Measurements from ENCODE around the gene LSR. TPM values are rescaled to one million over a fixed set of nuclear protein-coding genes. Genes with fewer than 3 reads are reported as not detected.

The LSR gene
- total RNA-seq, 1 experiment from 2014 or later = 64.7 TPM

GRCh38 chr19:35257113-35257461 lies 8.3 kb downstream of the LSR start:
- TF ChIP-seq SIN3A (IDR thresholded peaks at IDR 0.05; ENCODE audit: borderline replicate concordance, insufficient read depth, low read depth, low read length) = no peak
- TF ChIP-seq TCF7L2 (IDR thresholded peaks at IDR 0.05; ENCODE audit: low read depth, low read length) = no peak
- ChIA-PET CTCF (no interaction called here), POLR2A (no interaction called here)
- BruUV-seq (replicated peaks) = no TSS peak
- no peak overlapping the region for H3K27ac ChIP-seq (ENCODE audit: low read length)
- no peak for DNase-seq (ENCODE audit: low read depth, low spot score)
- H3K4me1 ChIP-seq (ENCODE audit: control insufficient read depth, insufficient read depth, low read length) = peaks cover 4% of the 10 kb centered on the region; the same call in 1 of the 2 replicates
- no peaks in the 10 kb centered on the region for H3K27me3 ChIP-seq (ENCODE audit: control insufficient read depth, insufficient read depth, low read length)
- no peaks in the 10 kb centered on the region for H3K36me3 ChIP-seq (ENCODE audit: control insufficient read depth, insufficient read depth, low read length)
- ATAC-seq = no peak
- no peak overlapping the region for H3K4me3 ChIP-seq (ENCODE audit: low read depth in 2 of 2, low read length in 2 of 2)
- H3K9me3 ChIP-seq (ENCODE audit: control insufficient read depth, insufficient read depth, low read depth, low read length) = no peaks in the 10 kb centered on the region
- in situ Hi-C loops (cut with HindIII; ENCODE audit: low pct_unique_long_range_greater_than_20kb, low sequenced_read_pairs) (no loop called here), intact Hi-C loops (cut with micrococcal nuclease; ENCODE audit: unreplicated experiment) (no loop called here)

- Histone ChIP-seq H3K4me1 (ENCODE audit: control insufficient read depth, insufficient read depth, low read length) (peaks cover 20% of the 10 kb centered on the region; the same call in 1 of the 2 replicates), H3K4me3 (ENCODE audit: low read depth in 2 of 2, low read length in 2 of 2) (no peak overlapping the region), H3K36me3 (ENCODE audit: control insufficient read depth, insufficient read depth, low read length) (no peaks in the 10 kb centered on the region), H3K27ac (ENCODE audit: low read length) (no peak overlapping the region), H3K9me3 (ENCODE audit: control insufficient read depth, insufficient read depth, low read depth, low read length) (no peaks in the 10 kb centered on the region), H3K27me3 (ENCODE audit: control insufficient read depth, insufficient read depth, low read length) (no peaks in the 10 kb centered on the region)
- POLR2A ChIA-PET = no interaction called here
- BruUV-seq (replicated peaks) = no TSS peak
- ATAC-seq (no peak), DNase-seq (ENCODE audit: low read depth, low spot score) (no peak)
- TF ChIP-seq REST (IDR thresholded peaks at IDR 0.05; ENCODE audit: insufficient read depth in 1 of 2, low read depth in 2 of 2, low read length in 1 of 2) = no peak
- no peak; the same call in 1 of the 2 replicates for TF ChIP-seq POLR2AphosphoS5 (IDR thresholded peaks at IDR 0.05; ENCODE audit: low read depth, low read length)
- no peak for TF ChIP-seq TCF7L2 (IDR thresholded peaks at IDR 0.05; ENCODE audit: low read depth, low read length)
- TF ChIP-seq SIN3A (IDR thresholded peaks at IDR 0.05; ENCODE audit: borderline replicate concordance, insufficient read depth, low read depth, low read length) = no peak
- TF ChIP-seq, protein P1, sequence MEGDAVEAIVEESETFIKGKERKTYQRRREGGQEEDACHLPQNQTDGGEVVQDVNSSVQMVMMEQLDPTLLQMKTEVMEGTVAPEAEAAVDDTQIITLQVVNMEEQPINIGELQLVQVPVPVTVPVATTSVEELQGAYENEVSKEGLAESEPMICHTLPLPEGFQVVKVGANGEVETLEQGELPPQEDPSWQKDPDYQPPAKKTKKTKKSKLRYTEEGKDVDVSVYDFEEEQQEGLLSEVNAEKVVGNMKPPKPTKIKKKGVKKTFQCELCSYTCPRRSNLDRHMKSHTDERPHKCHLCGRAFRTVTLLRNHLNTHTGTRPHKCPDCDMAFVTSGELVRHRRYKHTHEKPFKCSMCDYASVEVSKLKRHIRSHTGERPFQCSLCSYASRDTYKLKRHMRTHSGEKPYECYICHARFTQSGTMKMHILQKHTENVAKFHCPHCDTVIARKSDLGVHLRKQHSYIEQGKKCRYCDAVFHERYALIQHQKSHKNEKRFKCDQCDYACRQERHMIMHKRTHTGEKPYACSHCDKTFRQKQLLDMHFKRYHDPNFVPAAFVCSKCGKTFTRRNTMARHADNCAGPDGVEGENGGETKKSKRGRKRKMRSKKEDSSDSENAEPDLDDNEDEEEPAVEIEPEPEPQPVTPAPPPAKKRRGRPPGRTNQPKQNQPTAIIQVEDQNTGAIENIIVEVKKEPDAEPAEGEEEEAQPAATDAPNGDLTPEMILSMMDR (IDR thresholded peaks at IDR 0.05) = no peak
- CTCF ChIA-PET = no interaction called here
- intact Hi-C loops (cut with micrococcal nuclease; ENCODE audit: unreplicated experiment) (no loop called here), in situ Hi-C loops (cut with HindIII; ENCODE audit: low pct_unique_long_range_greater_than_20kb, low sequenced_read_pairs) (no loop called here)
Measured at GRCh38 chr19:35260694-35261304, 12.0 kb downstream of the LSR start.

GRCh38 chr19:35261356-35262100 lies 12.7 kb downstream of the LSR start:
- ChIA-PET CTCF (no interaction called here), POLR2A (no interaction called here)
- Histone ChIP-seq H3K9me3 (ENCODE audit: control insufficient read depth, insufficient read depth, low read depth, low read length) (no peaks in the 10 kb centered on the region), H3K4me1 (ENCODE audit: control insufficient read depth, insufficient read depth, low read length) (peaks cover 23% of the 10 kb centered on the region), H3K27ac (ENCODE audit: low read length) (no peak overlapping the region), H3K27me3 (ENCODE audit: control insufficient read depth, insufficient read depth, low read length) (no peaks in the 10 kb centered on the region), H3K36me3 (ENCODE audit: control insufficient read depth, insufficient read depth, low read length) (no peaks in the 10 kb centered on the region), H3K4me3 (ENCODE audit: low read depth in 2 of 2, low read length in 2 of 2) (no peak overlapping the region)
- in situ Hi-C loops (cut with HindIII; ENCODE audit: low pct_unique_long_range_greater_than_20kb, low sequenced_read_pairs) (no loop called here), intact Hi-C loops (cut with micrococcal nuclease; ENCODE audit: unreplicated experiment) (no loop called here)
- no TSS peak for BruUV-seq (replicated peaks)
- no peak for DNase-seq (ENCODE audit: low read depth, low spot score)
- TF ChIP-seq SIN3A (IDR thresholded peaks at IDR 0.05; ENCODE audit: borderline replicate concordance, insufficient read depth, low read depth, low read length) (no peak), POLR2AphosphoS5 (IDR thresholded peaks at IDR 0.05; ENCODE audit: low read depth, low read length) (no peak; the same call in 1 of the 2 replicates), REST (IDR thresholded peaks at IDR 0.05; ENCODE audit: insufficient read depth in 1 of 2, low read depth in 2 of 2, low read length in 1 of 2) (no peak), TCF7L2 (IDR thresholded peaks at IDR 0.05; ENCODE audit: low read depth, low read length) (no peak)
- TF ChIP-seq, protein P1 (IDR thresholded peaks at IDR 0.05) = no peak
- ATAC-seq = no peak

All from Panc1 (cell line).